Skeletal muscle cell (primary cell): ENCODE measurements around the gene CCDC183.

ENCODE experiments used
- DNase-seq: peaks from one replicate; pipeline ENCODE4 v3.0.0-alpha.2; 2010; ENCODE audit warnings: low read depth
- H3K4me3 ChIP-seq: 2 replicates; pipeline ENCODE4 v1.5.1; 2011; ENCODE audit warnings: low read depth, mild to moderate bottlenecking, control low read depth, low read length, moderate library complexity

Gene CCDC183

DNA sequence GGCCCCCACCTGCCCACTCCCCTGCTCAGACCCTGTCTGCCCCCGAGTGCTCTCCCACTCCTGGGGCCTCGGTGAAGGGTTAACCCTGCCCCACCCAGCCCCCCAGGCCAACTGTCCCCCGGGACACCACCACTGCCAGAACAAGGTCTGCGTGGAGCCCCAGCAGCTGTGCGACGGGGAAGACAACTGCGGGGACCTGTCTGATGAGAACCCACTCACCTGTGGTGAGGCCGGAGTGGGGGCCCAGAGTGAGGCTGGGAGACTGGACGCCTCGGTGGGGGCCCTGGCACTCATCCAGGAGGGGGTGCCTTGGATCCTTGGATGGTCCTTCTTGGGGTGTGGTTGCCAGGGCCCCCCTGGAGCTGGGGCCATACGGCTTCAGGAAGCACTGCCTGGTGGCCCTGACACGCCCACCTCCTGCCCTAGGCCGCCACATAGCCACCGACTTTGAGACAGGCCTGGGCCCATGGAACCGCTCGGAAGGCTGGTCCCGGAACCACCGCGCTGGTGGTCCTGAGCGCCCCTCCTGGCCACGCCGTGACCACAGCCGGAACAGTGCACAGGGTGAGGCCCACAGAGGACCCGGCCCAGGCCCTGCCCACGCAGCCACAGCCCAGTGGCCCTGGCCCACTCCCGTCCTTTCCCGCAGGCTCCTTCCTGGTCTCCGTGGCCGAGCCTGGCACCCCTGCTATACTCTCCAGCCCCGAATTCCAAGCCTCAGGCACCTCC, 58.1 kb downstream of the CCDC183 start:
- no peak overlapping the region for H3K4me3 ChIP-seq
- no peak for DNase-seq

DNA sequence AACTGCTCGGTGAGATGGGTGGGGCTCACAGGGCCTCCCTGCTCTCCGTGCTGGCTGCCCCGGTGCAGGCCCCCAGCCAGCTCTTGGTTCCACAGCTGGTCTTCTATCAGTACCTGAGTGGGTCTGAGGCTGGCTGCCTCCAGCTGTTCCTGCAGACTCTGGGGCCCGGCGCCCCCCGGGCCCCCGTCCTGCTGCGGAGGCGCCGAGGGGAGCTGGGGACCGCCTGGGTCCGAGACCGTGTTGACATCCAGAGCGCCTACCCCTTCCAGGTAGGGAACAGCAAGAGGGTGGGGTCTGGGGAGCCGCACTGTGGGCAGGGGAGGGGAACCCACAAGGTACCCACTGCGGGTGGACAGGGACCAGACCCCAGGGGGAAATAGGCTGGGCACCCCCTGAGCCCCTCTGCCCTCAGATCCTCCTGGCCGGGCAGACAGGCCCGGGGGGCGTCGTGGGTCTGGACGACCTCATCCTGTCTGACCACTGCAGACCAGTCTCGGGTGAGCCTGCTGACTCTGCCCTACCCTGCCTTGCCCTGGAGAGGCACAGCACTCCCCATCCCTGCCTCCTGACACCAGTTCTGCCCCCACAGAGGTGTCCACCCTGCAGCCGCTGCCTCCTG, 58.8 kb downstream of the CCDC183 start:
- no peak overlapping the region for H3K4me3 ChIP-seq
- DNase-seq: no peak

GRCh38 chr9:136855461-136856078, 59.4 kb downstream of the CCDC183 start:
- no peak overlapping the region for H3K4me3 ChIP-seq
- DNase-seq: no peak

GRCh38 chr9:136856079-136856476, 59.9 kb downstream of the CCDC183 start:
- no peak overlapping the region for H3K4me3 ChIP-seq

GRCh38 chr9:136856541-136857141, 60.5 kb downstream of the CCDC183 start:
- no peak for DNase-seq
- H3K4me3 ChIP-seq: no peak overlapping the region

More at GRCh38 chr9:136856079-136856476, 59.9 kb downstream of the CCDC183 start:
- DNase-seq: no peak

GRCh38 chr9:136857166-136857565, 61.0 kb downstream of the CCDC183 start:
- no peak overlapping the region for H3K4me3 ChIP-seq
- DNase-seq: no peak
